ENCODE data around the gene CMTM8. TPM values are rescaled to one million over a fixed set of nuclear protein-coding genes. Genes with fewer than 3 reads are reported as not detected.
A peak's percentile ranks its signal among the peaks of the same experiment; 100 is the strongest.

Gene CMTM8
- total and polyA plus RNA-seq, 3 experiments from 2014 or later = 3.3 to 4.1 (median 3.3) TPM

GRCh38 chr3:32237670-32238452 is 619 bp upstream of the CMTM8 start:
- ChIA-PET CTCF (interaction anchor here (0.6 to 0.9 kb wide), 2 partner anchors 51 to 61 kb away, joined by 3 read pairs; no protein-coding TSS in a partner anchor), POLR2A (no interaction called here)
- peaks cover 6 to 7% of the 10 kb centered on the region in 2 donors for H3K27me3 Mint-ChIP-seq
- H3K9me3 ChIP-seq (ENCODE audit: low read length) = no peaks in the 10 kb centered on the region
- peaks cover 15% of the 10 kb centered on the region for H3K4me1 ChIP-seq (ENCODE audit: insufficient read depth, low read length)
- H3K27ac ChIP-seq (ENCODE audit: low read depth, low read length) = no peak overlapping the region
- H3K36me3 Mint-ChIP-seq = peaks cover 0 to 3% (median 0%) of the 10 kb centered on the region in 3 donors
- H3K27ac Mint-ChIP-seq = peak overlapping the region in 2 of 8 donors; percentile 7 to 47
- DNase-seq = no peak
- no peaks in the 10 kb centered on the region for H3K36me3 ChIP-seq (ENCODE audit: insufficient read depth, low read length)
- no peaks in the 10 kb centered on the region for H3K27me3 ChIP-seq (ENCODE audit: insufficient read depth, low read length, poor library complexity, severe bottlenecking)
- peak overlapping the region; percentile 69 to 85 (median 73) for H3K4me3 Mint-ChIP-seq
- no peaks in the 10 kb centered on the region for H3K9me3 Mint-ChIP-seq
- peaks cover 14 to 28% (median 17%) of the 10 kb centered on the region in 3 donors for H3K4me1 Mint-ChIP-seq
- H3K4me3 ChIP-seq (ENCODE audit: low read length) = peak overlapping the region; percentile 33

- H3K36me3 Mint-ChIP-seq = peaks cover 0 to 3% (median 0%) of the 10 kb centered on the region in 3 donors
- ChIA-PET POLR2A (interaction anchor here (0.7 kb wide), 1 partner anchor 75 kb away, joined by 3 read pairs; no protein-coding TSS in a partner anchor), CTCF (interaction anchor here (1.0 to 3.0 kb wide), 19 partner anchors 9 to 444 kb away, joined by 3 to 19 read pairs (median 4); no protein-coding TSS in a partner anchor)
- Histone ChIP-seq H3K4me3 (ENCODE audit: low read length) (peak overlapping the region; percentile 76), H3K9me3 (ENCODE audit: low read length) (no peaks in the 10 kb centered on the region), H3K27ac (ENCODE audit: low read depth, low read length) (no peak overlapping the region), H3K4me1 (ENCODE audit: insufficient read depth, low read length) (peaks cover 16% of the 10 kb centered on the region), H3K36me3 (ENCODE audit: insufficient read depth, low read length) (no peaks in the 10 kb centered on the region), H3K27me3 (ENCODE audit: insufficient read depth, low read length, poor library complexity, severe bottlenecking) (no peaks in the 10 kb centered on the region)
- peak overlapping the region in 5 of 8 donors; percentile 17 to 79 (median 36) for H3K27ac Mint-ChIP-seq
- H3K27me3 Mint-ChIP-seq = peaks cover 7 to 11% of the 10 kb centered on the region in 2 donors
- DNase-seq = peak in 2 of 5 donors; percentile 2 to 11
- H3K4me3 Mint-ChIP-seq = peak overlapping the region; percentile 82 to 93 (median 87)
- no peaks in the 10 kb centered on the region for H3K9me3 Mint-ChIP-seq
- peaks cover 14 to 28% (median 17%) of the 10 kb centered on the region in 3 donors for H3K4me1 Mint-ChIP-seq
These were observed 1.1 kb downstream of the CMTM8 start for GRCh38 chr3:32239307-32240158.

- H3K27ac ChIP-seq (ENCODE audit: low read depth, low read length) = no peak overlapping the region
- POLR2A ChIA-PET = no interaction called here
- H3K36me3 ChIP-seq (ENCODE audit: insufficient read depth, low read length) = no peaks in the 10 kb centered on the region
- Mint-ChIP-seq H3K27me3 (peaks cover 7 to 11% of the 10 kb centered on the region in 2 donors), H3K4me1 (peaks cover 17 to 31% (median 21%) of the 10 kb centered on the region in 3 donors), H3K9me3 (no peaks in the 10 kb centered on the region), H3K27ac (peak overlapping the region in 1 of 8 donors; percentile 17), H3K36me3 (peaks cover 0 to 3% (median 0%) of the 10 kb centered on the region in 3 donors), H3K4me3 (peak overlapping the region; percentile 82 to 93 (median 87))
- H3K4me3 ChIP-seq (ENCODE audit: low read length) = peak overlapping the region; percentile 76
- CTCF ChIA-PET = interaction anchor here (1.0 to 3.0 kb wide), 19 partner anchors 8 to 444 kb away, joined by 3 to 19 read pairs (median 4); no protein-coding TSS in a partner anchor
- peaks cover 22% of the 10 kb centered on the region for H3K4me1 ChIP-seq (ENCODE audit: insufficient read depth, low read length)
- DNase-seq = peak in 3 of 5 donors; percentile 26 to 53 (median 45)
- H3K27me3 ChIP-seq (ENCODE audit: insufficient read depth, low read length, poor library complexity, severe bottlenecking) = no peaks in the 10 kb centered on the region
- H3K9me3 ChIP-seq (ENCODE audit: low read length) = no peaks in the 10 kb centered on the region
These were observed 1.7 kb downstream of the CMTM8 start for GRCh38 chr3:32240159-32240545.

GRCh38 chr3:32241100-32241499 is 2.6 kb downstream of the CMTM8 start:
- Mint-ChIP-seq H3K27ac (peak overlapping the region in 1 of 8 donors; percentile 15), H3K4me3 (peak overlapping the region in 1 of 7 donors; percentile 88), H3K27me3 (peaks cover 8 to 11% of the 10 kb centered on the region in 2 donors), H3K9me3 (no peaks in the 10 kb centered on the region), H3K4me1 (peaks cover 21 to 38% (median 27%) of the 10 kb centered on the region in 3 donors), H3K36me3 (peaks cover 0 to 3% (median 0%) of the 10 kb centered on the region in 3 donors)
- ChIA-PET POLR2A (no interaction called here), CTCF (interaction anchor here (1.4 to 3.0 kb wide), 6 partner anchors 7 to 103 kb away, joined by 3 to 19 read pairs (median 11); no protein-coding TSS in a partner anchor)
- Histone ChIP-seq H3K4me3 (ENCODE audit: low read length) (no peak overlapping the region), H3K27ac (ENCODE audit: low read depth, low read length) (no peak overlapping the region), H3K27me3 (ENCODE audit: insufficient read depth, low read length, poor library complexity, severe bottlenecking) (no peaks in the 10 kb centered on the region), H3K4me1 (ENCODE audit: insufficient read depth, low read length) (peaks cover 32% of the 10 kb centered on the region), H3K36me3 (ENCODE audit: insufficient read depth, low read length) (no peaks in the 10 kb centered on the region), H3K9me3 (ENCODE audit: low read length) (no peaks in the 10 kb centered on the region)
- DNase-seq = no peak

GRCh38 chr3:32243519-32243918 is 5.0 kb downstream of the CMTM8 start:
- Mint-ChIP-seq H3K4me1 (peaks cover 25 to 33% (median 32%) of the 10 kb centered on the region in 3 donors), H3K27ac (no peak overlapping the region), H3K27me3 (peaks cover 5 to 11% of the 10 kb centered on the region in 2 donors), H3K36me3 (peaks cover 0 to 3% (median 0%) of the 10 kb centered on the region in 3 donors), H3K9me3 (no peaks in the 10 kb centered on the region), H3K4me3 (peak overlapping the region in 1 of 7 donors; percentile 14)
- H3K4me3 ChIP-seq (ENCODE audit: low read length) = no peak overlapping the region
- H3K27ac ChIP-seq (ENCODE audit: low read depth, low read length) = no peak overlapping the region
- H3K4me1 ChIP-seq (ENCODE audit: insufficient read depth, low read length) = peaks cover 33% of the 10 kb centered on the region
- POLR2A ChIA-PET = no interaction called here
- no peak for DNase-seq
- CTCF ChIA-PET = no interaction called here
- no peaks in the 10 kb centered on the region for H3K36me3 ChIP-seq (ENCODE audit: insufficient read depth, low read length)
- H3K9me3 ChIP-seq (ENCODE audit: low read length) = no peaks in the 10 kb centered on the region
- no peaks in the 10 kb centered on the region for H3K27me3 ChIP-seq (ENCODE audit: insufficient read depth, low read length, poor library complexity, severe bottlenecking)

- H3K4me1 Mint-ChIP-seq = peaks cover 18 to 25% (median 19%) of the 10 kb centered on the region in 3 donors
- no peaks in the 10 kb centered on the region for H3K36me3 ChIP-seq (ENCODE audit: insufficient read depth, low read length)
- no peaks in the 10 kb centered on the region for H3K36me3 Mint-ChIP-seq
- H3K27me3 ChIP-seq (ENCODE audit: insufficient read depth, low read length, poor library complexity, severe bottlenecking) = no peaks in the 10 kb centered on the region
- no peaks in the 10 kb centered on the region for H3K9me3 ChIP-seq (ENCODE audit: low read length)
- peaks cover 5% of the 10 kb centered on the region in 2 donors for H3K27me3 Mint-ChIP-seq
- CTCF ChIA-PET = interaction anchor here (2.0 kb wide), 1 partner anchor 69 kb away, joined by 5 read pairs; no protein-coding TSS in a partner anchor
- no peaks in the 10 kb centered on the region for H3K9me3 Mint-ChIP-seq
- POLR2A ChIA-PET = no interaction called here
- peaks cover 23% of the 10 kb centered on the region for H3K4me1 ChIP-seq (ENCODE audit: insufficient read depth, low read length)
- no peak for DNase-seq
- no peak overlapping the region for H3K4me3 ChIP-seq (ENCODE audit: low read length)
- H3K4me3 Mint-ChIP-seq = peak overlapping the region in 1 of 7 donors; percentile 0
- peak overlapping the region in 3 of 8 donors; percentile 8 to 51 (median 45) for H3K27ac Mint-ChIP-seq
- no peak overlapping the region for H3K27ac ChIP-seq (ENCODE audit: low read depth, low read length)
These were observed 6.7 kb downstream of the CMTM8 start for GRCh38 chr3:32245200-32245599.

GRCh38 chr3:32246079-32246675 is 7.7 kb downstream of the CMTM8 start:
- Mint-ChIP-seq H3K36me3 (no peaks in the 10 kb centered on the region), H3K27ac (peak overlapping the region in 6 of 8 donors; percentile 3 to 65 (median 56)), H3K4me1 (peaks cover 16 to 22% (median 18%) of the 10 kb centered on the region in 3 donors), H3K27me3 (peaks cover 5% of the 10 kb centered on the region in 2 donors), H3K4me3 (peak overlapping the region in 2 of 7 donors; percentile 7 to 20), H3K9me3 (no peaks in the 10 kb centered on the region)
- POLR2A ChIA-PET = no interaction called here
- Histone ChIP-seq H3K27ac (ENCODE audit: low read depth, low read length) (no peak overlapping the region), H3K27me3 (ENCODE audit: insufficient read depth, low read length, poor library complexity, severe bottlenecking) (no peaks in the 10 kb centered on the region), H3K4me3 (ENCODE audit: low read length) (no peak overlapping the region), H3K9me3 (ENCODE audit: low read length) (no peaks in the 10 kb centered on the region), H3K36me3 (ENCODE audit: insufficient read depth, low read length) (no peaks in the 10 kb centered on the region), H3K4me1 (ENCODE audit: insufficient read depth, low read length) (peaks cover 22% of the 10 kb centered on the region)
- no peak for DNase-seq
- CTCF ChIA-PET = interaction anchor here (2.0 kb wide), 1 partner anchor 70 kb away, joined by 5 read pairs; no protein-coding TSS in a partner anchor
